Left kidney (tissue), 1 donor: ENCODE measurements around the gene TMEM238L. TPM values are rescaled to one million over a fixed set of nuclear protein-coding genes. Genes with fewer than 3 reads are reported as not detected.

Experiments
- polyA plus RNA-seq: library from polyadenylated mRNA; unstranded; fragments of 120-200 nt; gene quantifications from one replicate; pipeline ENCODE4 v1.2.1, GENCODE V29; 2013; ENCODE audit not compliant: insufficient read length

TMEM238L gene
- polyA plus RNA-seq, 1 donor, result 3.3 TPM

Other genes starting within 250 kb of the TMEM238L start
- gene MYH3, start 146.8 kb downstream of the TMEM238L start, polyA plus RNA-seq, result 6.4 TPM
- 41.2 TPM for gene SCO1, start 106.6 kb downstream of the TMEM238L start, polyA plus RNA-seq
- 14.3 TPM for gene ADPRM, start 106.5 kb downstream of the TMEM238L start, polyA plus RNA-seq
- 14.5 TPM for gene TMEM220, start 74.1 kb downstream of the TMEM238L start, polyA plus RNA-seq
- 0.07 TPM for gene PIRT, start 34.0 kb upstream of the TMEM238L start, polyA plus RNA-seq